GM19099 (cell line): ENCODE measurements around the gene ACADL.

Experiments used
- POLR2A ChIP-seq: IDR thresholded peaks from 3 replicates; pipeline ENCODE4 v1.6.1; 2011; ENCODE audit warnings: low read depth; ENCODE audit not compliant: insufficient read length; ENCODE audit errors: extremely low read depth

ACADL gene

GRCh38 chr2:210224941-210225672, at the start of gene ACADL:
Gene ACADL, minus strand, starts transcription at chr2:210225447. Its CDS starts 184 bp downstream, at chr2:210225263.
- TF ChIP-seq POLR2A, result no peak

- TF ChIP-seq POLR2A, result no peak
These were observed 46.1 kb upstream of the ACADL start for GRCh38 chr2:210271300-210271699.

- TF ChIP-seq POLR2A, result no peak
These were observed 43.9 kb upstream of the ACADL start for GRCh38 chr2:210269148-210269547.

- TF ChIP-seq POLR2A, result no peak
These were observed 43.0 kb upstream of the ACADL start for GRCh38 chr2:210268281-210268680.

- TF ChIP-seq POLR2A, result no peak
These were observed 42.5 kb upstream of the ACADL start for GRCh38 chr2:210267698-210268097.

- no peak for TF ChIP-seq POLR2A
These were observed 39.0 kb upstream of the ACADL start for GRCh38 chr2:210264282-210264681.

- TF ChIP-seq POLR2A, result no peak
These were observed 38.6 kb upstream of the ACADL start for GRCh38 chr2:210263841-210264240.

- no peak for TF ChIP-seq POLR2A
These were observed 36.8 kb upstream of the ACADL start for GRCh38 chr2:210262036-210262435.

- no peak for TF ChIP-seq POLR2A
These were observed 34.4 kb upstream of the ACADL start for GRCh38 chr2:210259687-210260086.

- TF ChIP-seq POLR2A, result no peak
These were observed 27.7 kb upstream of the ACADL start for GRCh38 chr2:210252699-210253606.

GRCh38 chr2:210250622-210251021, 25.4 kb upstream of the ACADL start:
- no peak for TF ChIP-seq POLR2A

- TF ChIP-seq POLR2A, result no peak
These were observed 8.2 kb upstream of the ACADL start for GRCh38 chr2:210233487-210233886.

- no peak for TF ChIP-seq POLR2A
These were observed 5.7 kb upstream of the ACADL start for GRCh38 chr2:210230984-210231383.

GRCh38 chr2:210230518-210230917, 5.3 kb upstream of the ACADL start:
- no peak for TF ChIP-seq POLR2A

- TF ChIP-seq POLR2A, result no peak
These were observed 3.3 kb upstream of the ACADL start for GRCh38 chr2:210228586-210228985.

- TF ChIP-seq POLR2A, result no peak
These were observed 2.2 kb upstream of the ACADL start for GRCh38 chr2:210227290-210228088.

GRCh38 chr2:210226223-210226622, 976 bp upstream of the ACADL start:
- TF ChIP-seq POLR2A, result no peak
